GM21737 (cell line): ENCODE data around the gene CFAP90.
A peak's percentile ranks its signal among the peaks of the same experiment; 100 is the strongest.

Experiments used
- ATAC-seq: cut with Tn5 transposase; IDR thresholded peaks from one replicate; pipeline ENCODE4 v1.9.1; 2021; ENCODE audit warnings: mild to moderate bottlenecking, moderate library complexity; ENCODE audit not compliant: unreplicated experiment

CFAP90 gene

GRCh38 chr5:7850395-7851239, at the start of gene CFAP90:
CFAP90 (minus strand) TSS chr5:7851133; CDS start chr5:7851021, 112 bp downstream.
- ATAC-seq: no peak

- no peak for ATAC-seq
Measured at GRCh38 chr5:7897014-7897600, 46.2 kb upstream of the CFAP90 start.

- peak; percentile 97 for ATAC-seq
Measured at GRCh38 chr5:7894860-7895259, 43.9 kb upstream of the CFAP90 start.

- ATAC-seq: peak; percentile 4
Measured at GRCh38 chr5:7894439-7894838, 43.5 kb upstream of the CFAP90 start.

DNA sequence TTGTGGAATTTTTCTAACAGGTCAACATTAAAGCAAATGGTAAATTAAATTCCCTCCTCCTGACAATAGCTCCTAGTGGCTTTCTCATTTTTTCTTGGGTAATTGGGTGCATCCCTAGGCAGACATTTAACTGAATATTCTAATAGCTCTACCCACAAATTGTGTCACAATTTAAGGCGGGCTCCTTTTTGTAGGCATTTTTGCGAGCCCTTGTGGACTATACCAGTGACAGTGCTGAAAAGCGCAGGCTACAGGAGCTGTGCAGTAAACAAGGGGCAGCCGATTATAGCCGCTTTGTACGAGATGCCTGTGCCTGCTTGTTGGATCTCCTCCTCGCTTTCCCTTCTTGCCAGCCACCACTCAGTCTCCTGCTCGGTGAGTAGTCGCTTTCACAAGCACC, 38.0 kb upstream of the CFAP90 start:
- no peak for ATAC-seq

DNA sequence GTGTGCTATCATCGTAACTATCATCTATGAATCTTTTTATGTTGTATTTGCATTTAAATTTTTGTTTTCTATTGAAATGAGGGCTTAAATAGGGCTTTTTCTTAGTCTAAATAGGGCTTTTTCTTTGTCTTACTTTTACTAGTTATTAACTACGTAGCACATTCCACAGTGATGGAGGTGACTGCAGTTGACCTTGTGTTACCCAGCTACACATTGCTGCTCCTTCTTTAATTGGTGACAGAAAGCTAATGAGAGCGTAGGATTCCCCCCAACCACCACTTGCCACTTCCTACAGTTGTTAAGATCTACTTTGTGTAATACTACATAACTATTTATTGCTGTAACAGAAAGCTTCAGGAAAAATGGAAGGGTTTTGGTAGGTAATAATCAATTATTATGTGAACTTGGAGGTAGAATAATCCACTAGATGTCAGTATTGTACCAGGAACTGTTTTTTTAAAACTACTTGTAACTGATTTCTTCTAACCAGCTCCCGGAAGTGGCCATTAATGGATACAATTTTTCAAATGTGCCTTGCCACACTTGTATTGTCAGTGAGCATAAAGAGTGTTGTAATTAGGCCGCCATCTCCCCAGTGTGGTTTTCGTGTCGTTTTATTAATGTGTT, 36.0 kb upstream of the CFAP90 start:
- no peak for ATAC-seq

DNA sequence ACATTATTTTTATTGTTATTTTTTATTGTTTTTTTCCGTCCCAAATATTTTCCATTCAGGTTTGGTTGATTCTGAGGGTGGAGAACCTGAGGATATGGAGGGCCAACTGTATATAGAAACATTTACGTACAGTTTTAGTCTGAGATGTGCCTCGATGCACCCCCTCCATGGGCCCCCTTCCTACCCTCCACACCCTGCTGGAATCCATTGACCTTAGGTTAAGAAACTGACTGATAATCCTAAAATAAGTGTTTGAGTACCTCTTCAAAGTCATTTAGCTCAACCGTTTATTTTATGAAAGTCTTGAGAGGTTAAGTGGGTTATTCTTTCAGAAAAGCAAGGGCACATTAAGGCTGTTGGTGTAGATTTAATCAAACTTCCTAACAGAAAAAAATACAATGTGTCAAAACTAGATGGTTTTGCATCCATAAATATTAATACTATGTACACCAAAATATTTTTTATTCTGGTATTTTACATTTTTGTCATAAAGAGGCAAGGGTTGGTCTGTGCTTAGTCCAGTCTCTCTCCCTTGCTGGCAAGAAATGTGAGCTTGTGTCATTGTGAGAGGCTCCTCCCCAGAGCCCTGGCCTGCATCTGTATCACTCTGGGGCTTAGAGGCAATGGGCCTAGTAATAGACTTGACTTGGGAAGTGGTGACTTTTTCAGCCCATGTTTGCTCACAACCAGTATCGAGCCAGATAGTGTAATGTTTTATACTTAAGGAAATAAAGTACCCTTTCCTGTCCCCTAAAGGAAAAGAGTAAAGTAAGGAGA, 33.7 kb upstream of the CFAP90 start:
- no peak for ATAC-seq

- no peak for ATAC-seq
Measured at GRCh38 chr5:7882926-7883325, 32.0 kb upstream of the CFAP90 start.

DNA sequence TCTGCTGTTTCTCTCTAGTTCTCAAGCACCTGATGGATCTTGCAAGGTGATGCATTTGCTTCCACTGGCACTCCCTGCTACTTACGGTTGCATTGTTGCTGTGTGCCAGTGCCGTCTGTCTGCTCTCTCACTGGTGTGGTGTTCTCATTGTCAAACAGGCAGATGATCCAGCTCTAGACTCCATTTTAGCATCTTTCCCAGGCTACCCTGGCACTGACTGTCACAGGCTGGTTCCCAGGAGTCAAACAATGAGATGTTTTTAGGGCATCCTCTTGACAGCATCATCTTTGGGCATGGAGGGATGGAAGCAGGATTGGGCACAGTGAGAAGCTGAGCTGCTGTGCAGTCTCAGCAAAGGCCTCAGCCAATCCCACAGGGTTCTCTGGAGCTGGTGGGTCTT, 30.9 kb upstream of the CFAP90 start:
- ATAC-seq: no peak

DNA sequence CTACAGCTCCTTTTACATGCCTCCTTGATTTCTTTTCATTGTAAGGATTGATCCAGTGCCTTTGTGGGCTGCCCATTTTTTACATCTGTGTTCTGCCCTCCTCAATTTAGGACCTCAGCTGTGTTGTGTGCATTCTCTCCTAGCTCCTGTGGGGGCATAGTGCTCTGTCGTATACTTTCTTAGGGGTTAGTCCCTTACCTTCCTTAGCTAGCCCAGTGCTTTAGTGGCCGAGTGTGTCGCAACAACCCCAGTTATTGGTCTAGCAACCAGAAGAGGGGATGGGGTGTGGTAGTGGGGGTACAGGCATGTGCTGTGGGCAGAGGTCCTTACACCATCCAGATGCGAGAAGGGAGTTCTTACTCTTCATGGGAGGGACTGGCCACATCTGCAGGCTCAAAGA, 30.2 kb upstream of the CFAP90 start:
- ATAC-seq: no peak

GRCh38 chr5:7878381-7878873, 27.5 kb upstream of the CFAP90 start:
- ATAC-seq: peak; percentile 95

DNA sequence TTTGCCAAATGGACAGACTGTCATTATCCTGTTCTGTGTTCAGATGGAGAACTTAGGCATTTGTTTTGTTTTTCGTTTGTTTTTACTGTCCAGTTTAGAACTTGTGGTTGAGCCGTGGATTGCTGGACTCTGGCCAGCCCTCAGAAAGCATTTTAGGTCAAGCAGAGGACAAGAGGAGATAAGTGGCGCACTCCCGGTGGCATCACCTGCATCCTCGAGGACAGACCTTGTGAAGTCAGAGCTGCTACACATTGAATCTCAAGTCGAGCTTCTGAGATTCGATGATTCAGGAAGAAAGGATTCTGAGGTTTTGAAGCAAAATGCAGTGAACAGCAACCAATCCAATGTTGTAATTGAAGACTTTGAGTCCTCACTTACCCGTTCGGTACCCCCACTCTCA, 26.9 kb upstream of the CFAP90 start:
- ATAC-seq: no peak

DNA sequence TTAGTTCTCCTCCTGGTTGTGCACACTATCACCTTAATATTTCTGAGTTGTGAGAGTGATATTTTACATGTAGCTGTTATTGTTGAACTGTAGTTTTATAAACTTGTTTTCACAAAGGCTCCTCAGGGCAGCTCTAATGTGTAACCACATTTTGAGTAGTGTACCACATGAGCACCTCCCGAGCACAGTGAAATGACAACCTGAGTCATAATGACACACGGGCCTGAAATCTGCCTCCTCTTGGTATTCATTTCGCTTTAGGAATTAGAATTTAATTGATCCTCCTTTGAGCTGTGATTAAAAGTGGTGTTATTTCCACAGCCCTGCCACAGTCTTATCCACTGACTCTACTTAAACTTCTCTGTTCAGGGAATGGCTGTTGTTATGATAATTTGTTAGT, 25.9 kb upstream of the CFAP90 start:
- ATAC-seq: no peak

DNA sequence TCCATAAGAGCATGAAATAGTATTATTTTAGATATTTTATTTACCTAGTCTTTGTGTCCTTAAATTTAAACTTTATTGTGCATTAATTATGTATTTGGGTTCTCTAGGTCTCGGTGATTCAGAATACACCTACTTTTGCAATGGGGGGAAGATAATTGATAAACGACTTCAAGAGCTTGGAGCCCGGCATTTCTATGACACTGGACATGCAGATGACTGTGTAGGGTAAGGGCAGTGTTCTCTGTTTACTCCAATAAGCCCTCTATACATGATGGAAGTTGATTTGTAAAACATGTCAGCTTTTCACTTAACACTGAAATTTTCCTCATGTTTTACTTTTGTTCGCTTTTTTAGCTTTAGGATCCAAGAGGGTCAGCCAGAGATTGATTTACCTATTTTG, 24.2 kb upstream of the CFAP90 start:
- no peak for ATAC-seq

GRCh38 chr5:7874639-7875038, 23.7 kb upstream of the CFAP90 start:
- no peak for ATAC-seq

- no peak for ATAC-seq
Measured at GRCh38 chr5:7873216-7873615, 22.3 kb upstream of the CFAP90 start.

- no peak for ATAC-seq
Measured at GRCh38 chr5:7872517-7873130, 21.7 kb upstream of the CFAP90 start.

DNA sequence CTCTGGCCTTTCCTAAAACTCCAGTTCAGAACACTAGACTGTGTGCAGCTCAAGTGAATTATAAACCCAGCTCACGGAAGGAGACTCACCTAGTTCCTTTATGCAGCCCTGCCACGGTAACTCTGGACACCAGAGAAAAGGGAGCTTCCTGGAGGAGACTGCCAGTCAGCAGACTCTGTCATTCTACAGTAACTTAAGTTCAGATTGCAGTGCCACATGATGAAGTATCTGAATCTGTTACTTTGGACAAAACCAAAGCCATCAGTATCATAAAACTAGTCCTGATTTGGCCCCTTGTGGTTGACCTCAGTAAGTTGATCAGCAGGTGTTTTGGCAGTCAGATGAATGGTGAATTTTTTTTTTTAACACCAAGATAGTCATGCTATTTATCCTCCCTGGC, 20.7 kb upstream of the CFAP90 start:
- no peak for ATAC-seq

DNA sequence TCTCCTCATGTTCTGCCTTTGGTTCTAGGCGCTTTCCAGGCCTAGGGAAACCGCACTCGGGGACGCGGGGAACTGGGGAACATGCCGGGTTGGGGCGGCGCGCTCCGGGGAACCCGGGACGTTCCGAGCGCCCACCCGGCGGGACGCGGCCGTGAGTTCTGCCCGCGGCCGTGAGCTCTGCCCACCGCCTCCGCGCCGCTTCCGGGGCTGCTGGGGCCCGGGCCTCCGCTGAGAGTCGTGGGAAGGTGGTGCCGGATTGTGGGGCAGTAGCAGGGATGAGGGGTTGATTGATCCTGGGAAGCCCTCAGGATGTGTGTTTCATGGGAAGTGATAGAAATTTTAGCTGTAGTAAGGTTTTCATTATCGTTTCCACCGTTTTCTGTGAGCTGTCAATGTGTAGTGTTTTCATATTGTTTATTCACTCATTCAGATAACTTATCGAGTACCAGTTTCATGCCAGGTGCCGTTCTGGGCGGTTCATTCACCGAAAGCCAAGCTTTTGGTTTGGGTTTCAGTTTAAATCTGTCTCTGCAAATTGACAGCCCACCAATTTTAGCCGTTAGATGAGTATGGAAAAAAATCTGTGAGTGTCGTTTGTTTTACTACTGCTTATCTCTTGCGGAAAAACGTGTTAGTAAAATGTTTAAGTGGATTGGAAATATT, 18.7 kb upstream of the CFAP90 start:
- ATAC-seq: peak; percentile 26

- ATAC-seq: peak; percentile 98
Measured at GRCh38 chr5:7868773-7869473, 18.0 kb upstream of the CFAP90 start, which contains the start of the genes FASTKD3 and MTRR. FASTKD3 (minus strand) TSS chr5:7869031; CDS start chr5:7868083, 948 bp downstream. MTRR (plus strand) TSS chr5:7869148; CDS start chr5:7870795, 1,647 bp downstream.
